Measurements from ENCODE around the gene RHBDD3.

- no peak for TF ChIP-seq POLR2A (IDR thresholded peaks at IDR 0.05; ENCODE audit: low read depth, low read length)
- no peak for TF ChIP-seq POLR2AphosphoS5 (IDR thresholded peaks at IDR 0.05; ENCODE audit: low read depth, low read length)
- no peak for TF ChIP-seq TAF1 (IDR thresholded peaks at IDR 0.05; ENCODE audit: borderline replicate concordance, low read depth, low read length)
These were observed 42.2 kb downstream of the RHBDD3 start for GRCh38 chr22:29225422-29226090.
